Bronchial epithelial cell (primary cell): ENCODE data around the gene HOXA1. TPM values are rescaled to one million over a fixed set of nuclear protein-coding genes. Genes with fewer than 3 reads are reported as not detected.

Experiments used
- DNase-seq: peaks from one replicate; pipeline ENCODE4 v3.0.0-alpha.2; 2010; ENCODE audit warnings: low read depth
- FAIRE-seq: peaks from 2 replicates; lab custom pipeline; 2011; peaks lifted over from hg19 to GRCh38; lab: Jason Lieb, UNC
- H3K27me3 ChIP-seq: 2 replicates; pipeline ENCODE4 v1.5.1; 2011; ENCODE audit warnings: low read length; ENCODE audit not compliant: control insufficient read depth, insufficient read depth
- H3K36me3 ChIP-seq: 2 replicates; pipeline ENCODE4 v1.5.1; 2011; ENCODE audit warnings: low read length; ENCODE audit not compliant: control insufficient read depth, insufficient read depth
- H3K4me3 ChIP-seq: 2 replicates; pipeline ENCODE4 v1.5.1; 2011; ENCODE audit warnings: mild to moderate bottlenecking, low read depth, low read length, control low read depth
- total RNA-seq: library from RNA; depleted of rRNA; stranded (reverse); fragments of >200 nt; gene quantifications from 2 replicates; pipeline ENCODE4 v1.2.1, GENCODE V29; 2014
- TF ChIP-seq, protein P1 (sequence below): IDR thresholded peaks from 2 replicates; pipeline ENCODE4 v1.5.1; 2011; ENCODE audit warnings: mild to moderate bottlenecking, moderate library complexity, low read length, control low read depth, inconsistent platforms; ENCODE audit not compliant: insufficient read depth, severe bottlenecking

HOXA1 gene
- total RNA-seq, 1 donor from 2014 or later, result 0.26 TPM

DNA sequence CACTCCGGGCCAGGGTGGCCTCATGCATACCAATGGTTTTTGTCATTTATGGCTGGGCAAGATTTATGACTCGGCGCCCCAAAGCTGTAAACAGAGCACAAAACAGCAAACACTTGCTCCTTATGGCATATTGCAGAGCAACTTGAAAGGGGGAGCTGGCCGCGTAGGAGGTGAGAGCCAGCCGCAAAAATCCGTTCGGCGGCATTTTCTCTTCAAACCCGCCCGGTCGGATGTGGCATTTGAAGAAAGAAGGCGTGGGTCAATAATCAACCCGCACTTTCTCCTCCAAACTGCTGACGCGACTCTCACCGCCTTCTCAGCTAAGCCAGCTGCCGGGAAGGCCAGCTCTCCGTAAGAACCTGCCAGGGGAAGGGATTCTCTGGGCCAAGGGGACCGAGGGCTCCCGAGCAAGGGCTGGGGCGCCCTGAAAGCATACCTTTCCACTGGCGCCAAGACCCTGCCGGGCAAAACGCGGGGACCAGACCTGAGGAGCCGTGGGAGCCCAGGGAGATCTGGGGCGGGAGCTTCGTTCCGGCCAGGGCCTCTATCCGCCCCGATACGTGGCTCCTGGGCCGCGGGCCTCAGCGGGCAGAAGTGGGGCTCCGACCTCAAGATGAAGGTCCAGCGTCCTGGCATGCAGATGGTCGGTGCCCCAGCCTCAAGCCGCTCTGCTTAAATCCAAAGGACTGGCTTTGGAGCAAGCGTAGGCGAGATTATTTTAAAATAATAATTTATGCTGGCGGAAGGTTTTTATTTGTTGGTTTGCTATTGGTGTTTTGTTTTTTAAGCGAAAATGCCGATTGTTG, 19.6 kb upstream of the HOXA1 start:
- TF ChIP-seq, protein P1, sequence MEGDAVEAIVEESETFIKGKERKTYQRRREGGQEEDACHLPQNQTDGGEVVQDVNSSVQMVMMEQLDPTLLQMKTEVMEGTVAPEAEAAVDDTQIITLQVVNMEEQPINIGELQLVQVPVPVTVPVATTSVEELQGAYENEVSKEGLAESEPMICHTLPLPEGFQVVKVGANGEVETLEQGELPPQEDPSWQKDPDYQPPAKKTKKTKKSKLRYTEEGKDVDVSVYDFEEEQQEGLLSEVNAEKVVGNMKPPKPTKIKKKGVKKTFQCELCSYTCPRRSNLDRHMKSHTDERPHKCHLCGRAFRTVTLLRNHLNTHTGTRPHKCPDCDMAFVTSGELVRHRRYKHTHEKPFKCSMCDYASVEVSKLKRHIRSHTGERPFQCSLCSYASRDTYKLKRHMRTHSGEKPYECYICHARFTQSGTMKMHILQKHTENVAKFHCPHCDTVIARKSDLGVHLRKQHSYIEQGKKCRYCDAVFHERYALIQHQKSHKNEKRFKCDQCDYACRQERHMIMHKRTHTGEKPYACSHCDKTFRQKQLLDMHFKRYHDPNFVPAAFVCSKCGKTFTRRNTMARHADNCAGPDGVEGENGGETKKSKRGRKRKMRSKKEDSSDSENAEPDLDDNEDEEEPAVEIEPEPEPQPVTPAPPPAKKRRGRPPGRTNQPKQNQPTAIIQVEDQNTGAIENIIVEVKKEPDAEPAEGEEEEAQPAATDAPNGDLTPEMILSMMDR, result no peak
- Histone ChIP-seq H3K27me3 (peaks cover 67% of the 10 kb centered on the region), H3K36me3 (no peaks in the 10 kb centered on the region), H3K4me3 (no peak overlapping the region)
- DNase-seq, result no peak
- no peak for FAIRE-seq

- peaks cover 70% of the 10 kb centered on the region for H3K27me3 ChIP-seq
- no peak overlapping the region for H3K4me3 ChIP-seq
- TF ChIP-seq, protein P1, result no peak
- no peaks in the 10 kb centered on the region for H3K36me3 ChIP-seq
- DNase-seq (no peak), FAIRE-seq (no peak)
Measured at GRCh38 chr7:27114881-27115220, 19.1 kb upstream of the HOXA1 start.

GRCh38 chr7:27113991-27114769, 18.4 kb upstream of the HOXA1 start:
- Histone ChIP-seq H3K27me3 (peaks cover 71% of the 10 kb centered on the region), H3K36me3 (no peaks in the 10 kb centered on the region), H3K4me3 (no peak overlapping the region)
- TF ChIP-seq, protein P1, result no peak
- FAIRE-seq (no peak), DNase-seq (no peak)

DNA sequence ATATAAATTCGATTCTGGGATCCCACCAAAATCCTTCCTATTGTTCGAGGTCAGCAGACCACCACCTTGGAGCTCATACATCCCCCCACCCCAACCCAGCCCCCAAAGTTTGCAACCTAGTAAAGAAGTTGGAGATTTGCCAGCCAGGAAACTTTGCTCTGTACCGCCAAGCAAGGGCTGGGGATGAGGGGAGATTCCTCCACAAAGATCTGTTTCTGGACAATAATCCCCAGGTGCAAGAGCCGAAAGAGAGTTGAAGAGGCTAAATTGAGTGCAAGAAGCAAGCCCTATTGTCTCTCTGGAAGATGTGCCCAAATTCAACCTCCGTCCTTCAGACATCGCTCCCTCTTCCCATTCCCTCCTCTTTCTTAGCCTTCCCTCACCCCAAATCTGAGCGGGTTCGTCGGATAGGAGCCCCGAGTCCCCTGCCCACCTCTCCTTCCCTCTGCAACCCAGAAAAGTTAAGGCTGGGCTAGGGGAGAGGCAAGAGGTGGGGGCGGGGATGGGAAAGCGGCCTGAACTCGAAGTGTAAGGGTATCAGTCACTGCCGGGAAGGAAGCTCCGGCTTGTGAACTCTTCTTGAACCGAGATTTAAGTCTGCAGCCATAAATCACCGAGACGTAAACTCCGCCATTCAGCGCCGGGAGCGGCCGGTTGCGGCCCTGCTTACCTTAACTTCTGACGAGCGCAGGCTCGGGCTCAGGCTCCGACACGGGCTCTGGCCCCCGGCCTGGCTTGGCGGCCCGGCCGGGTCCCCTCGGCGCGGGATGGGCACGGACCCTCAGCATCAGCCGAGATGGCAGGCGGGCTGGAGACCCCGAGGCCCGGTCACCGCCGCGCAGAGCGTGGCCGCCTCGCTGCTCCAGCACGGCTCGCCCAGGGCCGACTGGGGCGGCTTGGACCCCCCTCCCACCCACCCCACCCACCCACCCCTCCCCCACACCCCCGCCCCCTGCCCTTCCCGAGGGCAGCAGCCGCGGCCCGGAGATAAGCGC, 17.5 kb upstream of the HOXA1 start:
- TF ChIP-seq, protein P1, result no peak
- DNase-seq, result no peak
- H3K27me3 ChIP-seq, result peaks cover 74% of the 10 kb centered on the region
- FAIRE-seq, result no peak
- no peaks in the 10 kb centered on the region for H3K36me3 ChIP-seq
- no peak overlapping the region for H3K4me3 ChIP-seq

DNA sequence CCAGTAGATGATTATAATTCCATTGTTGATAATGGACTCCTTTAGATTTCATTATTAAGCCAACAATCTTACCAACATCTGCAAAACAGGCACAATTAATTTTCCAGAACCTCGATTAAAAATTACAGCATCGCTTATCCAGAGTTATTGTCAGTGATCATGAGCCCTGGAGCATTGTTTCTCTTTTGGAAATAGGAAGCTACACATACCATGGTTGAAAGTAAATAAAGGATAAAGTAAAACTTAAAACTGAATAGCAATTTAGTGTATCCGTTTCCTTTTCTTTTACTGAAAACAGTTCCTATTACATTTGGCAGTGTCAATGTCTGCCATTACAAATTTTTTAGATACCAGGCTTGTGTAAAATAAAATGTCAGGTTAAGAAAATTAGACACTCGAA, 16.6 kb upstream of the HOXA1 start:
- Histone ChIP-seq H3K27me3 (peaks cover 73% of the 10 kb centered on the region), H3K36me3 (no peaks in the 10 kb centered on the region), H3K4me3 (no peak overlapping the region)
- TF ChIP-seq, protein P1, result no peak
- no peak for FAIRE-seq
- DNase-seq, result no peak
